A673 (cell line): ENCODE measurements around the gene DNAJC6. TPM values are rescaled to one million over a fixed set of nuclear protein-coding genes. Genes with fewer than 3 reads are reported as not detected.
"Not testable (repeated sequence)": the region's sequence is repeated elsewhere in the genome, so short reads cannot be mapped to it uniquely, and the experiment has no call there.

ENCODE experiments used
- BruUV-seq: library from RNA; stranded (reverse); fragments of 400-500 nt; replicated peaks from 2 replicates; lab custom pipeline; 2021; lab: Mats Ljungman, UMichigan
- CTCF ChIA-PET: fragments of 300-600 bp; sonication (Branson Sonifier 250); formaldehyde crosslinking; loops from one replicate; lab custom pipeline; 2022; ENCODE audit warnings: antibody characterized with exemption; lab: Charles Lee
- POLR2A ChIA-PET: fragments of 300-600 bp; sonication (Branson Sonifier 250); formaldehyde crosslinking; loops from one replicate; lab custom pipeline; 2022; ENCODE audit warnings: antibody characterized with exemption; ENCODE audit not compliant: low non-redundant PET; lab: Charles Lee
- DNase-seq: peaks from one replicate; pipeline ENCODE4 v3.0.0-alpha.2; 2015; ENCODE audit warnings: low spot score
- H3K27ac ChIP-seq: fragments of 200-600 bp; sonication (generic); 2 replicates; pipeline ENCODE4 v1.5.1; 2016; ENCODE audit warnings: mixed run types, low read depth, mild to moderate bottlenecking, mixed read lengths, antibody characterized with exemption, low read length; ENCODE audit not compliant: poor library complexity, severe bottlenecking
- H3K27me3 ChIP-seq: fragments of 200-600 bp; sonication (generic); replicated peaks from 2 replicates; pipeline ENCODE4 v1.6.1; 2017; ENCODE audit warnings: mixed run types, low read depth, mild to moderate bottlenecking, mixed read lengths, antibody characterized with exemption, low read length; ENCODE audit not compliant: insufficient read depth, poor library complexity
- H3K36me3 ChIP-seq: fragments of 200-600 bp; sonication (generic); 2 replicates; pipeline ENCODE4 v1.6.1; 2016; ENCODE audit warnings: mixed run types, mild to moderate bottlenecking, mixed read lengths, antibody characterized with exemption, low read length; ENCODE audit not compliant: insufficient read depth, poor library complexity, severe bottlenecking
- H3K4me1 ChIP-seq: fragments of 200-600 bp; sonication (generic); 2 replicates; pipeline ENCODE4 v1.6.1; 2017; ENCODE audit warnings: mixed run types, mild to moderate bottlenecking, mixed read lengths, antibody characterized with exemption, low read length; ENCODE audit not compliant: insufficient read depth, poor library complexity, severe bottlenecking
- H3K4me3 ChIP-seq: fragments of 200-600 bp; sonication (generic); 2 replicates; pipeline ENCODE4 v1.5.1; 2016; ENCODE audit warnings: low read depth, mixed run types, mild to moderate bottlenecking, mixed read lengths, low read length; ENCODE audit not compliant: poor library complexity, severe bottlenecking
- H3K9me3 ChIP-seq: fragments of 200-600 bp; sonication (generic); 2 replicates; pipeline ENCODE4 v1.6.1; 2016; ENCODE audit warnings: mixed run types, low read depth, mild to moderate bottlenecking, mixed read lengths, antibody characterized with exemption, low read length; ENCODE audit not compliant: poor library complexity, severe bottlenecking
- EZH2 ChIP-seq: fragments of 200-600 bp; sonication (generic); IDR thresholded peaks from 2 replicates; pipeline ENCODE4 v1.6.1; 2017; ENCODE audit warnings: borderline replicate concordance, low read depth, mild to moderate bottlenecking, mixed read lengths, antibody characterized with exemption, low read length; ENCODE audit not compliant: poor library complexity, severe bottlenecking
- intact Hi-C: fragments of 100-400 bp; cut with micrococcal nuclease; formaldehyde crosslinking; loops from one replicate; pipeline ENCODE4 v1.10.0; 2022; ENCODE audit not compliant: unreplicated experiment
- total RNA-seq: library from RNA; stranded (reverse); gene quantifications from 2 replicates; pipeline ENCODE4 v1.2.3, GENCODE V29; 2021
- TF ChIP-seq, protein P1 (sequence below): fragments of 300-800, 200-600 bp; sonication (generic); conservative IDR thresholded peaks from 2 replicates; pipeline ENCODE4 v1.5.1; 2017; ENCODE audit warnings: low read depth, mild to moderate bottlenecking, antibody characterized with exemption, low read length, moderate library complexity, mixed read lengths

DNAJC6 gene
- total RNA-seq, 1 experiment from 2014 or later = 1.1 TPM

GRCh38 chr1:65449214-65449823 is 140.0 kb downstream of the DNAJC6 start:
- BruUV-seq = no TSS peak
- CTCF ChIA-PET = interaction anchor here (0.6 to 0.7 kb wide), 3 partner anchors 20 to 239 kb away, joined by 3 to 4 read pairs (median 3); no protein-coding TSS in a partner anchor
- intact Hi-C loops = no loop called here
- no peaks in the 10 kb centered on the region for H3K9me3 ChIP-seq
- H3K4me1 ChIP-seq = no peaks in the 10 kb centered on the region
- no peaks in the 10 kb centered on the region for H3K27me3 ChIP-seq
- H3K27ac ChIP-seq = no peak overlapping the region
- TF ChIP-seq, protein P1, sequence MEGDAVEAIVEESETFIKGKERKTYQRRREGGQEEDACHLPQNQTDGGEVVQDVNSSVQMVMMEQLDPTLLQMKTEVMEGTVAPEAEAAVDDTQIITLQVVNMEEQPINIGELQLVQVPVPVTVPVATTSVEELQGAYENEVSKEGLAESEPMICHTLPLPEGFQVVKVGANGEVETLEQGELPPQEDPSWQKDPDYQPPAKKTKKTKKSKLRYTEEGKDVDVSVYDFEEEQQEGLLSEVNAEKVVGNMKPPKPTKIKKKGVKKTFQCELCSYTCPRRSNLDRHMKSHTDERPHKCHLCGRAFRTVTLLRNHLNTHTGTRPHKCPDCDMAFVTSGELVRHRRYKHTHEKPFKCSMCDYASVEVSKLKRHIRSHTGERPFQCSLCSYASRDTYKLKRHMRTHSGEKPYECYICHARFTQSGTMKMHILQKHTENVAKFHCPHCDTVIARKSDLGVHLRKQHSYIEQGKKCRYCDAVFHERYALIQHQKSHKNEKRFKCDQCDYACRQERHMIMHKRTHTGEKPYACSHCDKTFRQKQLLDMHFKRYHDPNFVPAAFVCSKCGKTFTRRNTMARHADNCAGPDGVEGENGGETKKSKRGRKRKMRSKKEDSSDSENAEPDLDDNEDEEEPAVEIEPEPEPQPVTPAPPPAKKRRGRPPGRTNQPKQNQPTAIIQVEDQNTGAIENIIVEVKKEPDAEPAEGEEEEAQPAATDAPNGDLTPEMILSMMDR = no peak
- TF ChIP-seq EZH2 = no peak
- no peak for DNase-seq
- no peaks in the 10 kb centered on the region for H3K36me3 ChIP-seq
- POLR2A ChIA-PET = interaction anchor here (0.7 kb wide), 1 partner anchor 380 kb away, joined by 17 read pairs; no protein-coding TSS in a partner anchor
- no peak overlapping the region for H3K4me3 ChIP-seq

GRCh38 chr1:65455678-65456077 is 146.3 kb downstream of the DNAJC6 start:
- H3K27me3 ChIP-seq, H3K4me1 ChIP-seq, intact Hi-C loops, CTCF ChIA-PET, H3K27ac ChIP-seq, H3K9me3 ChIP-seq, H3K4me3 ChIP-seq, H3K36me3 ChIP-seq, DNase-seq, BruUV-seq, POLR2A ChIA-PET: not testable (repeated sequence)

- no peak overlapping the region for H3K27ac ChIP-seq
- H3K27me3 ChIP-seq = no peaks in the 10 kb centered on the region
- intact Hi-C loops = no loop called here
- TF ChIP-seq, protein P1 = no peak
- TF ChIP-seq EZH2 = no peak
- no peak overlapping the region for H3K4me3 ChIP-seq
- no peak for DNase-seq
- H3K9me3 ChIP-seq = no peaks in the 10 kb centered on the region
- ChIA-PET POLR2A (no interaction called here), CTCF (no interaction called here)
- H3K4me1 ChIP-seq = no peaks in the 10 kb centered on the region
- H3K36me3 ChIP-seq = no peaks in the 10 kb centered on the region
- BruUV-seq = no TSS peak
These were observed 147.1 kb downstream of the DNAJC6 start for GRCh38 chr1:65456481-65456880.

- no TSS peak for BruUV-seq
- Histone ChIP-seq H3K4me1 (no peaks in the 10 kb centered on the region), H3K27me3 (no peaks in the 10 kb centered on the region), H3K4me3 (no peak overlapping the region), H3K27ac (no peak overlapping the region), H3K9me3 (no peaks in the 10 kb centered on the region), H3K36me3 (no peaks in the 10 kb centered on the region)
- CTCF ChIA-PET = no interaction called here
- intact Hi-C loops = no loop called here
- no peak for DNase-seq
- TF ChIP-seq EZH2 = no peak
- TF ChIP-seq, protein P1 = no peak
- POLR2A ChIA-PET = no interaction called here
These were observed 148.5 kb downstream of the DNAJC6 start for GRCh38 chr1:65457868-65458267.
